Endothelial cell of umbilical vein (primary cell): ENCODE data around the gene AHSP. TPM values are rescaled to one million over a fixed set of nuclear protein-coding genes. Genes with fewer than 3 reads are reported as not detected.

Experiments used
- BruUV-seq: library from RNA; stranded (reverse); fragments of 400-500 nt; replicated peaks from 2 replicates; lab custom pipeline; 2021; lab: Mats Ljungman, UMichigan
- CTCF ChIA-PET: fragments of 300-600, 350-600 bp; sonication (Branson Sonifier 250); formaldehyde crosslinking; loops from one replicate; lab custom pipeline; 2021; ENCODE audit warnings: antibody characterized with exemption, inconsistent platforms; lab: Charles Lee
- POLR2A ChIA-PET: fragments of 300-600, 350-600 bp; sonication (Branson Sonifier 250); formaldehyde crosslinking; loops from one replicate; lab custom pipeline; 2021; ENCODE audit warnings: antibody characterized with exemption, inconsistent platforms; lab: Charles Lee
- DNase-seq: peaks from one replicate; pipeline ENCODE4 v3.0.0-alpha.2; 2011; ENCODE audit warnings: low read depth, low spot score
- FAIRE-seq: peaks from 2 replicates; lab custom pipeline; 2011; peaks lifted over from hg19 to GRCh38; lab: Jason Lieb, UNC
- H2AFZ ChIP-seq: 2 replicates; pipeline ENCODE4 v1.6.0; 2012; ENCODE audit warnings: low read depth, low read length, control low read depth, inconsistent platforms
- H3K27ac ChIP-seq: 2 replicates; pipeline ENCODE4 v1.5.1; 2011; ENCODE audit warnings: low read depth, mild to moderate bottlenecking, control low read depth, low read length, moderate library complexity; ENCODE audit not compliant: insufficient read depth
- H3K27me3 ChIP-seq, 2 experiments: 2 replicates each; pipeline versions ENCODE4 v1.6.0 to v1.6.1; 2011; ENCODE audit warnings: low read length in 2 of 2, mixed read lengths in 1 of 2; ENCODE audit not compliant: control insufficient read depth in 2 of 2, insufficient read depth in 2 of 2
- H3K36me3 ChIP-seq, 2 experiments: 2 replicates in 1 of 2; 3 replicates in 1 of 2; pipeline ENCODE4 v1.5.1; 2011; ENCODE audit warnings: low read length in 2 of 2, mild to moderate bottlenecking in 1 of 2, moderate library complexity in 1 of 2; ENCODE audit not compliant: control insufficient read depth in 2 of 2, insufficient read depth in 2 of 2; ENCODE audit errors: extremely low read depth in 1 of 2
- H3K4me1 ChIP-seq: 3 replicates; pipeline ENCODE4 v1.5.1; 2011; ENCODE audit warnings: mild to moderate bottlenecking, low read length; ENCODE audit not compliant: control insufficient read depth, insufficient read depth; ENCODE audit errors: extremely low read depth
- H3K4me2 ChIP-seq: 2 replicates; pipeline ENCODE4 v1.6.1; 2011; ENCODE audit warnings: low read length, control low read depth, mixed read lengths; ENCODE audit not compliant: insufficient read depth
- H3K4me3 ChIP-seq, 3 experiments: fragments of 200-600 bp in 1 of 3; sonication (generic), shearing (Covaris generic) in 1 of 3; replicated peaks in 1 of 3; 2 replicates each; pipeline ENCODE4 v1.5.1; 2011 to 2016; ENCODE audit warnings: control low read depth in 3 of 3, low read length in 3 of 3, mild to moderate bottlenecking in 2 of 3, inconsistent platforms in 1 of 3, low read depth in 1 of 3, moderate library complexity in 1 of 3; ENCODE audit not compliant: insufficient read depth in 1 of 3
- H3K79me2 ChIP-seq: 2 replicates; pipeline ENCODE4 v1.6.0; 2012; ENCODE audit warnings: low read length, inconsistent platforms; ENCODE audit not compliant: control insufficient read depth, insufficient read depth
- H3K9ac ChIP-seq: replicated peaks from 2 replicates; pipeline ENCODE3; 2011; ENCODE audit warnings: low read length, control low read depth; ENCODE audit not compliant: insufficient read depth; ENCODE audit errors: extremely low read depth
- H3K9me1 ChIP-seq: replicated peaks from 3 replicates; pipeline ENCODE4 v1.6.0; 2011; ENCODE audit warnings: mild to moderate bottlenecking, low read length; ENCODE audit not compliant: control insufficient read depth, insufficient read depth; ENCODE audit errors: extremely low read depth
- H3K9me3 ChIP-seq: replicated peaks from 2 replicates; pipeline ENCODE4 v1.5.1; 2012; ENCODE audit warnings: low read length, inconsistent platforms; ENCODE audit not compliant: control insufficient read depth, insufficient read depth
- H4K20me1 ChIP-seq: replicated peaks from 2 replicates; pipeline ENCODE3; 2011; ENCODE audit warnings: mild to moderate bottlenecking, low read length; ENCODE audit not compliant: control insufficient read depth, insufficient read depth; ENCODE audit errors: extremely low read depth
- CTCF ChIP-seq, 2 donors: IDR thresholded peaks; 1 replicate in 1 of 2; 2 replicates in 1 of 2; pipeline ENCODE4 v1.5.1; 2011; ENCODE audit warnings: low read length in 2 of 2, mild to moderate bottlenecking in 2 of 2, moderate library complexity in 2 of 2, control low read depth in 1 of 2, inconsistent platforms in 1 of 2, low read depth in 1 of 2; ENCODE audit not compliant: insufficient read depth in 1 of 2; ENCODE audit errors: extremely low read depth in 1 of 2
- EZH2 ChIP-seq: IDR thresholded peaks from 2 replicates; pipeline ENCODE4 v1.6.1; 2012; ENCODE audit warnings: borderline replicate concordance, low read depth, mild to moderate bottlenecking, moderate library complexity, low read length, inconsistent platforms; ENCODE audit not compliant: severe bottlenecking
- FOS ChIP-seq: IDR thresholded peaks from 2 replicates; pipeline ENCODE4 v1.6.1; 2011; ENCODE audit warnings: mild to moderate bottlenecking, low read length, moderate library complexity, borderline replicate concordance; ENCODE audit not compliant: insufficient read depth
- GATA2 ChIP-seq: IDR thresholded peaks from 2 replicates; pipeline ENCODE4 v1.7.0; 2011; ENCODE audit warnings: low read depth, mild to moderate bottlenecking, moderate library complexity, mixed read lengths, low read length; ENCODE audit not compliant: insufficient read length, insufficient read depth
- JUN ChIP-seq: IDR thresholded peaks from 2 replicates; pipeline ENCODE4 v1.6.1; 2011; ENCODE audit warnings: borderline replicate concordance, low read depth; ENCODE audit not compliant: insufficient read length, insufficient read depth
- MAX ChIP-seq: IDR thresholded peaks from 2 replicates; pipeline ENCODE4 v1.6.1; 2011; ENCODE audit not compliant: insufficient read depth, insufficient read length
- MYC ChIP-seq: IDR thresholded peaks from one replicate; pipeline ENCODE4 v1.6.1; 2011; ENCODE audit warnings: mild to moderate bottlenecking, low read depth, low read length
- POLR2A ChIP-seq: IDR thresholded peaks from 2 replicates; pipeline ENCODE4 v1.6.1; 2012; ENCODE audit warnings: low read depth, mild to moderate bottlenecking, control low read depth, low read length
- POLR2AphosphoS5 ChIP-seq: IDR thresholded peaks from 2 replicates; pipeline ENCODE4 v1.6.1; 2012; ENCODE audit warnings: low read depth, mild to moderate bottlenecking, control low read depth, low read length, moderate library complexity; ENCODE audit not compliant: insufficient read depth
- dilution Hi-C: fragments of 300-500 bp; cut with MboI; formaldehyde crosslinking; loops from one replicate; pipeline ENCODE4 v1.15.0; 2019; ENCODE audit warnings: low sequenced_read_pairs; ENCODE audit not compliant: extremely low pct_ligation_motif_present
- intact Hi-C: fragments of 100-400 bp; cut with micrococcal nuclease; formaldehyde crosslinking; loops from one replicate; pipeline ENCODE4 v1.10.0; 2022
- polyA plus RNA-seq, 4 experiments: library from polyadenylated mRNA; depleted of rRNA in 3 of 4; stranded (reverse) in 3 of 4; unstranded in 1 of 4; fragments of >200 nt; gene quantifications; 2 replicates each; pipeline versions ENCODE4 v1.2.1 to v1.2.3, GENCODE V29; 2011 to 2012; ENCODE audit warnings: missing spikeins in 1 of 4
- total RNA-seq: library from RNA; stranded (reverse); gene quantifications from 2 replicates; pipeline ENCODE4 v1.2.3, GENCODE V29; 2021

The AHSP gene
- total and polyA plus RNA-seq, 2 donors (not counting 3 experiments of a cell fraction or from before 2014, with no cell fraction given): not detected

GRCh38 chr16:31484491-31485171 is 43.1 kb upstream of the AHSP start:
- Histone ChIP-seq H3K27ac (no peak overlapping the region), H3K4me1 (peaks cover 21% of the 10 kb centered on the region), H3K79me2 (no peaks in the 10 kb centered on the region), H3K9ac (no peak overlapping the region), H3K27me3 (peaks cover 3 to 24% of the 10 kb centered on the region in 2 experiments), H3K9me1 (no peaks in the 10 kb centered on the region), H3K36me3 (no peaks in the 10 kb centered on the region), H3K4me3 (no peak overlapping the region), H4K20me1 (no peaks in the 10 kb centered on the region), H2AFZ (no peak overlapping the region), H3K9me3 (no peaks in the 10 kb centered on the region), H3K4me2 (no peak overlapping the region)
- no peak for DNase-seq
- no TSS peak for BruUV-seq
- dilution Hi-C loops: no loop called here
- intact Hi-C loops: no loop called here
- no peak for FAIRE-seq
- ChIA-PET CTCF (no interaction called here), POLR2A (no interaction called here)
- TF ChIP-seq POLR2AphosphoS5 (no peak), POLR2A (no peak), JUN (no peak), GATA2 (no peak), MYC (no peak), CTCF (IDR thresholded peaks at IDR 0.05; ENCODE audit: extremely low read depth in 1 of 2, insufficient read depth in 1 of 2, low read depth in 1 of 2, low read length in 2 of 2) (no peak), EZH2 (no peak), MAX (no peak), FOS (no peak)
